Measurements from ENCODE around the gene WSCD2.

WSCD2 gene

DNA sequence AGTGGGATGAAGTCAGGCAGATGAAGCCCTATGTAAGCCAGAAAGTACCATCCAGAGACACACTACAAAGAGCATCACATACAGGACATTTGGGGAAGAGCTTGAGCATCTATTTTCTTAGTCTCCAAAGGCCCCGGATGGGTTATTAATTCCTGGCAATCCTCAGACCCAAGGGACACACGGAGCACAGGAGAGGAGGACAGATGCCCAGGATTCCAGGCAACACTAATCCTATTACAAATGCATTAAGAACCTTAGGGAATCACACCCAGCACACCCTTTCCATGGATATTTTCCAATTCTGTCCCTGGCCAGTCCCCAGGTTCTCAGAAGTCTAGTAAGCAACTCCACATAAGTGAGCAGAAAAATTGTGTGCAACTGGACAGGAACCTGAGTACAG lies 144.1 kb downstream of the WSCD2 start:
- DNase-seq = no peak

- no peak for DNase-seq
Observed at GRCh38 chr12:108277613-108278012, 148.5 kb downstream of the WSCD2 start.

DNA sequence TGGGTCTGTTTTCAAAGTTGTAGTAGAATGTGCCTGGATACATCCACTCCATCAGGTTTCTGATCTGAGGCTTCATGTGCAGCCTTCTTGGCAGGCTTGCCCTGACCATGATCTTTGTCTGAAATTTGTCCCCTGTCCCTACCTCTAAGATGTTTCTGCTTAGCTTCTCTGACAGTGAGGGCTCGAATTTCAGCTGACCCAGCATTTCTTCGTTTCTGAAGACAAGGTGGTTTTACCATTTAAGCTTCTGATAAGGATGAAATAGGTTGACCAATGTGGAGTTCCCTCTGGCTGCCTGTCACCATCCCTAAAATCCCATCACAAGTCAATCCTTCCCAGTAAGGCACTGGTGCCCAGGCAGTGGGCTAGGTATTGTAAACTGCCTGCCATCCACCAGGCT lies 153.1 kb downstream of the WSCD2 start:
- DNase-seq = no peak

DNA sequence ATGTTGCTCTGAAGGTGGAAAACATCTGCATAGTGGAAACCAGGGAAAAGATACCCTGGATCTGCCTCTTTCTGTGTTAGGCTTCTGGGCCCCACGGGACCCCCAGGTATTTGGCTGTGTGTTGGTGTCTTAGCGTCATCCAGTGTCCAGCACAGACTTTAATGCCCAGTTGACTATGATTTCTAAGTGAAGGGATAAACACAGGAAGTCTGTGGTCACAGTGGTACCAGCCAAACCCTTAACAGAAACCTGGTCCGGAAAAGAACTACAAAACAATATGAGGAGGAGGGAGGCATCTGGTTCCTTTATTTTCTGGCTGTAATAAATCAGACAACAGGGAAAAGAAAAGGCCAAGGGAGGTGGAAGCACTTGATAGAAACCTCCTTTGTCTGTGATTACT lies 153.6 kb downstream of the WSCD2 start:
- DNase-seq = no peak

- DNase-seq = no peak
Observed at GRCh38 chr12:108284163-108284562, 155.1 kb downstream of the WSCD2 start.

- DNase-seq = no peak
Observed at GRCh38 chr12:108285016-108285415, 155.9 kb downstream of the WSCD2 start.

DNA sequence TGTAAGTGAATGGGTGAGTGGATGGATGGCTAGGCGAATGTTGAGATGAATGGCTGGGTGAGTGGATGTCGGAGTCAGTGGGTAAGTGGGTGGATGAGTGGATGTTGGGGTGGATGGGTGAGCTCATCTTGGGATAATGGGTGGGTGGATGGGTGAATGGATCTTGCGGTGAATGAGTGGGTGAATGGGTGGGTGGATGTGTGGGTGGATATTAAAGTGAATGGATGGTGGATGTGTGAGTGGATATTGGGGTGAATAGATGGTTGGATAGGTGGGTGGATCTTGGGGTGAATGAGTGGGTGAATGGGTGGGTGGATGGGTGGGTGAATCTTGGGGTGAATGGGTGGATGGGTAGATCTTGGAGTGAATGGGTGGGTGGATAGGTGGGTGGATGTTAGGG lies 158.1 kb downstream of the WSCD2 start:
- no peak for DNase-seq

DNA sequence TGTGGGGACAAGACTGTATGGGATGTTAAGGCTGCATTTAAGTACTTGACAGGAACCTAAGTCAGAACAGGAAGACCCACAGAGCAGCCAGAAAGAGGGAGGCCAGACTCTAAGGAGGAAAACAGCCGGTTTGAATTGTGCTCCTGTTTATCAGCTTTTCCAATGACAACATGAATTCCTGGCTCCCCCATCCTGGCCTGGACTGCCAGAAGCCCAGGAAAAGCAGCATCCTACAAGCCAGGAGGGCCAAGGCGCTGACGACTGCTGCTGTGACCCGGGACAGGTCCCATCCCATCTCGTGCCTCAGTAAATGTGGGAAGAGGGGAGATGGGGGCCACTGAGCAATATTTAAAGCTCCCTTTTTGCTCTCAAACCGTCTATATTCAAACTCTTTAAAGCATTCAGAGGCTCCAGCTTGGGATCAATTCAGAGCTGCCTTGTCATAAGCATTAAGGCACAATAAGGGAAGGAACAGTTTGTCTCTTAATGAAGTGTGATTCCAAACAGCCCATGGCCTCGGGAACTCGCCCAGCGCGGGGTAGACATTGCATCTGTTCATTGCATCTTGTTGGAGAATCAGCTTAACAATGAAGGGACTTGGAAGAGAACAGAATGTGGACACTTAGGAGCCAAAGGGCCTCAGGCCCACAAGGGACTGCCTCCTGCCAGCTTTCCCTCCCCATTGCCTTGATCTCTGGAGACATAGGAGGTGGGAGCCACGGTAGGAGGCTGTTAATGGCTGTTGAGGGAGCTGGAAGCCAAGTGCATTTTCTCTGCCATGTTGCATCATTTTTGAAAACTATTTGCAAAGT lies 160.5 kb downstream of the WSCD2 start:
- DNase-seq = peak; percentile 26 to 65

DNA sequence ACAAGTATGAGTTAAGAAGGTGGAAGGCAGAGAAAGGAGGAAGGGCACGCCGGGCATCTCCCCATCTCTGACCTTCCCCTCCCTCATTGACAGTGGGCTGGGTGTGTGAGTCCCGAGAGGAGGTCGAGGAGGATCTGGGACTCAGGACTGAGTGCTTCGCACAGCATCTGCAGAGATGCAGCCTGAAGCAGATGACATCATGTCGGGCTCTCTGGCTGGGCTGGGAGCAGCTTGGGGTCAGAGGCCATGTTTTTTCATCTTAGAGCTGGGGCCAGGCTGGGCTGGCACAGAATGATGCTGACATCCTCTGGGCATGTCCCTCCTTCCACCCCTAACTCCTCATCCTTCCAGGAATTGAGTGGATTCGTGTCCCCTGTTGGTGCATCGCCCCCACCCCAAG lies 166.6 kb downstream of the WSCD2 start:
- no peak for DNase-seq

GRCh38 chr12:108296945-108297344 lies 167.9 kb downstream of the WSCD2 start:
- no peak for DNase-seq

DNA sequence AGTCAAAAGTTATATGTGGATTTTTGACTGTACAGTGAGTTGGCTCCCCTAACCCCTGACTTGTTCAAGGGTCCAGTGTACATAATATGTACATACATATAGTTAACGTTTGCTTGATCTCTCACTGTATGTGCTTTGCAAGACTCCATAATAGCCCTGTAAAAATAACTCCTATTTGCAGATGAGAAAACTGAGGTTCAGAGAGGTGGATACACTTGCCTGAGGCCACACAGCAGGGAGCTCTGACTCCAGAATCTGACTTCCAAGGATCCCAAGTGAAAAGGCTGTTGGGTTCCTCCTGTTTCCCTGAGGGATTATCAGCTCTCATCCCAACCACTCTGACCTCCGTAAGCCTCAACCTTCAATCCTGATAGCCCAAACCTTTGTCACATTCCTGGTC lies 168.3 kb downstream of the WSCD2 start:
- no peak for DNase-seq

GRCh38 chr12:108297895-108298760 lies 169.0 kb downstream of the WSCD2 start:
- DNase-seq = no peak

DNA sequence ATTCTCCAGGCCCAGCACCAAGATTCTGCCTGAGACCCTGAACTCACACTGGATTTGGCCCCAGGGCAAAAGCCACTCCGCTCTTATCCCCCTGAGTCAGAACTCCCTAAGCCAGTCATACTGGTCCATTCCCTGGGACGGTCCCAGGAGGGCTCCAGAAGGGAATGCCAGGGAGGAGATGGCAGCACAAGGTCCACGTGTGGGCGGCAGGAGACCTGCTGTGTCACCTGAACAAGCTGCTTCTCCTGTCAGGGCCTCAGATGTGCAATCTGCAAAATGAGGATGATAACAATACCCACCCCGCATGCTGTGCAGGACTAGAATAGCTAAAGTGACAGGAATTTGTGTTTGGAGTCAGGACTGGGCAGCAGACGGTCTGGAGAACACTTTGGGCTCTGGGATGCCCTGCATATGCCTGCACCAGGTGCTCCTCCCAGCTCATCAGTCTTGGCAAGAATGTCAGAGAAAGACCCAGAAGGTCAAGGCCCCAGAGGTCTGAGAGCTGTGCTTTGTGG lies 169.7 kb downstream of the WSCD2 start:
- DNase-seq = no peak

- DNase-seq = no peak
Observed at GRCh38 chr12:108299516-108299915, 170.4 kb downstream of the WSCD2 start.
